ENCODE measurements around the gene SLIT1. TPM values are rescaled to one million over a fixed set of nuclear protein-coding genes. Genes with fewer than 3 reads are reported as not detected.

SLIT1 gene
- total RNA-seq, 1 donor from 2014 or later: not detected

GRCh38 chr10:97069026-97069425 is 116.7 kb downstream of the SLIT1 start:
- intact Hi-C loops (cut with DNase I): no loop called here
- Histone ChIP-seq H3K27ac (no peak overlapping the region), H3K36me3 (no peaks in the 10 kb centered on the region), H3K9me3 (no peaks in the 10 kb centered on the region), H3K4me1 (no peaks in the 10 kb centered on the region), H3K4me3 (no peak overlapping the region), H3K27me3 (no peaks in the 10 kb centered on the region)
- DNase-seq (ENCODE audit: low spot score in 2 of 2): no peak
- TF ChIP-seq CTCF (IDR thresholded peaks at IDR 0.05): no peak

DNA sequence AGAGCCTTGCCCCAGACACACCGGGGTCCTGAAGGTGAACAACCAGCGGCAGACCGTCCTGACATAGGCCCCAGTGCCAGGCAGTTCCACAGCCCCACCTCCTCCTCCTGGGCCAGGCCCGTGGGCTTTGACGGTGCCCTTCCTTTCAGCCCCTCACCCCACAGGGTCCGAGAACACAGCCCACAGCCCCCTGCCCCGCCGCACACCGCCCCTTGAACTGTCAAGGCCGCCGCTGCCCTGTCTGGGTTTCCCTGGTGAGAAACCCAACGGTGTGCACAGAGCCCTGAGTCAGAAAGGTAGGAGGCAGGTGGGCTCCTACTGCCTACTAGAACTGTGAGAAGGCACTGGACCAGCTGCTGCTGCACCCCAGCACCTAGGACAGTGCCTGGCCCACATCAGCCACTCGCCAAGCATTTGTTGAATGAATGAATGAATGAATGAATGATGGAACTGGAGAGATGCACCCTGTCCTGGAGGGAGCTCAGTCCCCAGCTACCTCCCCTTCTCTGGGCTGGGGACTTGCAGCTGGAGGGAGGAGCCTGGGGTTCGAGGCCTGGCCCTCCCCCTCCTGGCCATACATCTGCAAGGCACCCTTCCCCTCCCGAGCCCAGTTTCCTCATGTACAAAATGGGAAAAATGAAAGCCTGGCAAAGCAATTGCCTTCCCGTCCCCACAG is 117.9 kb downstream of the SLIT1 start:
- H3K27me3 ChIP-seq: no peaks in the 10 kb centered on the region
- no peak overlapping the region for H3K27ac ChIP-seq
- no peaks in the 10 kb centered on the region for H3K4me1 ChIP-seq
- H3K4me3 ChIP-seq: no peak overlapping the region
- no peak for TF ChIP-seq CTCF (IDR thresholded peaks at IDR 0.05)
- intact Hi-C loops (cut with DNase I): no loop called here
- DNase-seq (ENCODE audit: low spot score in 2 of 2): no peak
- H3K36me3 ChIP-seq: no peaks in the 10 kb centered on the region
- H3K9me3 ChIP-seq: no peaks in the 10 kb centered on the region

GRCh38 chr10:97066877-97067555 is 118.7 kb downstream of the SLIT1 start:
- Histone ChIP-seq H3K4me3 (no peak overlapping the region), H3K27me3 (no peaks in the 10 kb centered on the region), H3K4me1 (no peaks in the 10 kb centered on the region), H3K27ac (no peak overlapping the region), H3K36me3 (no peaks in the 10 kb centered on the region), H3K9me3 (no peaks in the 10 kb centered on the region)
- no peak for DNase-seq (ENCODE audit: low spot score in 2 of 2)
- intact Hi-C loops (cut with DNase I): no loop called here
- no peak for TF ChIP-seq CTCF (IDR thresholded peaks at IDR 0.05)

- DNase-seq (ENCODE audit: low spot score in 2 of 2): no peak
- Histone ChIP-seq H3K27me3 (no peaks in the 10 kb centered on the region), H3K9me3 (no peaks in the 10 kb centered on the region), H3K27ac (no peak overlapping the region), H3K36me3 (no peaks in the 10 kb centered on the region), H3K4me1 (no peaks in the 10 kb centered on the region), H3K4me3 (no peak overlapping the region)
- TF ChIP-seq CTCF (IDR thresholded peaks at IDR 0.05): no peak
- intact Hi-C loops (cut with DNase I): no loop called here
These were observed 119.8 kb downstream of the SLIT1 start for GRCh38 chr10:97065686-97066660.

- no peaks in the 10 kb centered on the region for H3K27me3 ChIP-seq
- no peaks in the 10 kb centered on the region for H3K4me1 ChIP-seq
- intact Hi-C loops (cut with DNase I): no loop called here
- no peak overlapping the region for H3K4me3 ChIP-seq
- no peaks in the 10 kb centered on the region for H3K36me3 ChIP-seq
- DNase-seq (ENCODE audit: low spot score in 2 of 2): no peak
- no peaks in the 10 kb centered on the region for H3K9me3 ChIP-seq
- no peak overlapping the region for H3K27ac ChIP-seq
- TF ChIP-seq CTCF (IDR thresholded peaks at IDR 0.05): no peak
These were observed 120.6 kb downstream of the SLIT1 start for GRCh38 chr10:97065128-97065527.
